ENCODE measurements around the gene TTC13. TPM values are rescaled to one million over a fixed set of nuclear protein-coding genes. Genes with fewer than 3 reads are reported as not detected.

Gene TTC13
- total and polyA plus RNA-seq, 2 experiments from 2014 or later = 13.0 to 14.9 TPM

- DNase-seq (ENCODE audit: low spot score) = no peak
- no peak overlapping the region for H3K4me3 ChIP-seq
- TF ChIP-seq EZH2 (IDR thresholded peaks at IDR 0.05; ENCODE audit: borderline replicate concordance) = no peak
- TF ChIP-seq EZH2phosphoT487 (IDR thresholded peaks at IDR 0.05; ENCODE audit: low read depth, severe bottlenecking, unreplicated experiment) = no peak
- TF ChIP-seq CTCF (IDR thresholded peaks at IDR 0.05; ENCODE audit: poor library complexity) = no peak
- no peaks in the 10 kb centered on the region for H4K20me1 ChIP-seq (ENCODE audit: insufficient read depth, poor library complexity, severe bottlenecking)
- no peaks in the 10 kb centered on the region for H3K9me3 ChIP-seq (ENCODE audit: low read depth)
- no peaks in the 10 kb centered on the region for H3K79me2 ChIP-seq
- no peaks in the 10 kb centered on the region for H3K4me1 ChIP-seq (ENCODE audit: insufficient read depth)
- no peaks in the 10 kb centered on the region for H3K9me2 ChIP-seq (replicated peaks; ENCODE audit: insufficient read depth)
- H3K36me3 ChIP-seq (replicated peaks; ENCODE audit: insufficient read depth, low read depth) = no peaks in the 10 kb centered on the region
- WGBS (ENCODE audit: low lambda C conversion rate, missing lambda C conversion rate) = 62% methylated on average over 4 of the region's 4 CpGs
- H3K4me2 ChIP-seq = no peak overlapping the region
- no peak overlapping the region for H2AFZ ChIP-seq
- no peak overlapping the region for H3K27ac ChIP-seq
- H3K27me3 ChIP-seq = no peaks in the 10 kb centered on the region
Observed at GRCh38 chr1:230919207-230919606, 59.5 kb downstream of the TTC13 start.

GRCh38 chr1:230917284-230918135 lies 61.2 kb downstream of the TTC13 start:
- Histone ChIP-seq H3K9me3 (ENCODE audit: low read depth) (no peaks in the 10 kb centered on the region), H2AFZ (no peak overlapping the region), H3K27ac (no peak overlapping the region), H3K27me3 (no peaks in the 10 kb centered on the region), H3K4me3 (no peak overlapping the region), H3K36me3 (replicated peaks; ENCODE audit: insufficient read depth, low read depth) (no peaks in the 10 kb centered on the region), H3K4me1 (ENCODE audit: insufficient read depth) (peaks cover 5% of the 10 kb centered on the region), H3K9me2 (replicated peaks; ENCODE audit: insufficient read depth) (no peaks in the 10 kb centered on the region), H4K20me1 (ENCODE audit: insufficient read depth, poor library complexity, severe bottlenecking) (no peaks in the 10 kb centered on the region), H3K4me2 (no peak overlapping the region), H3K79me2 (no peaks in the 10 kb centered on the region)
- peak; percentile 71 for TF ChIP-seq CTCF (IDR thresholded peaks at IDR 0.05; ENCODE audit: poor library complexity)
- TF ChIP-seq EZH2phosphoT487 (IDR thresholded peaks at IDR 0.05; ENCODE audit: low read depth, severe bottlenecking, unreplicated experiment) = no peak
- WGBS (ENCODE audit: low lambda C conversion rate, missing lambda C conversion rate) = 52% methylated on average over 15 of the region's 15 CpGs
- DNase-seq (ENCODE audit: low spot score) = peak; percentile 92

- H3K4me1 ChIP-seq (ENCODE audit: insufficient read depth) = peaks cover 5% of the 10 kb centered on the region
- no peaks in the 10 kb centered on the region for H3K79me2 ChIP-seq
- H2AFZ ChIP-seq = no peak overlapping the region
- TF ChIP-seq EZH2phosphoT487 (IDR thresholded peaks at IDR 0.05; ENCODE audit: low read depth, severe bottlenecking, unreplicated experiment) = no peak
- TF ChIP-seq CTCF (IDR thresholded peaks at IDR 0.05; ENCODE audit: poor library complexity) = no peak
- no peak for TF ChIP-seq EZH2 (IDR thresholded peaks at IDR 0.05; ENCODE audit: borderline replicate concordance)
- H3K27me3 ChIP-seq = no peaks in the 10 kb centered on the region
- H3K27ac ChIP-seq = no peak overlapping the region
- 85% methylated on average over 8 of the region's 8 CpGs for WGBS (ENCODE audit: low lambda C conversion rate, missing lambda C conversion rate)
- no peaks in the 10 kb centered on the region for H3K9me3 ChIP-seq (ENCODE audit: low read depth)
- no peaks in the 10 kb centered on the region for H3K36me3 ChIP-seq (replicated peaks; ENCODE audit: insufficient read depth, low read depth)
- no peaks in the 10 kb centered on the region for H4K20me1 ChIP-seq (ENCODE audit: insufficient read depth, poor library complexity, severe bottlenecking)
- H3K9me2 ChIP-seq (replicated peaks; ENCODE audit: insufficient read depth) = no peaks in the 10 kb centered on the region
- DNase-seq (ENCODE audit: low spot score) = no peak
- no peak overlapping the region for H3K4me2 ChIP-seq
- no peak overlapping the region for H3K4me3 ChIP-seq
Observed at GRCh38 chr1:230916587-230917283, 61.9 kb downstream of the TTC13 start.
